Keratinocyte (primary cell): ENCODE data around the gene CLEC16A.

Experiments used
- EZH2 ChIP-seq: IDR thresholded peaks from one replicate; pipeline ENCODE4 v1.6.1; 2012; ENCODE audit warnings: inconsistent platforms, mild to moderate bottlenecking, low read length, moderate library complexity
- TF ChIP-seq, protein P1 (sequence below), 3 experiments: IDR thresholded peaks in 1 of 3; conservative IDR thresholded peaks in 1 of 3; optimal IDR thresholded peaks in 1 of 3; 2 replicates in 2 of 3; 3 replicates in 1 of 3; pipeline versions ENCODE3 to v1.5.1; 2011; ENCODE audit warnings: low read length in 3 of 3, mild to moderate bottlenecking in 3 of 3, moderate library complexity in 2 of 3, control low read depth in 1 of 3, inconsistent platforms in 1 of 3; ENCODE audit not compliant: insufficient read depth in 2 of 3; ENCODE audit errors: extremely low read depth in 1 of 3

DNA sequence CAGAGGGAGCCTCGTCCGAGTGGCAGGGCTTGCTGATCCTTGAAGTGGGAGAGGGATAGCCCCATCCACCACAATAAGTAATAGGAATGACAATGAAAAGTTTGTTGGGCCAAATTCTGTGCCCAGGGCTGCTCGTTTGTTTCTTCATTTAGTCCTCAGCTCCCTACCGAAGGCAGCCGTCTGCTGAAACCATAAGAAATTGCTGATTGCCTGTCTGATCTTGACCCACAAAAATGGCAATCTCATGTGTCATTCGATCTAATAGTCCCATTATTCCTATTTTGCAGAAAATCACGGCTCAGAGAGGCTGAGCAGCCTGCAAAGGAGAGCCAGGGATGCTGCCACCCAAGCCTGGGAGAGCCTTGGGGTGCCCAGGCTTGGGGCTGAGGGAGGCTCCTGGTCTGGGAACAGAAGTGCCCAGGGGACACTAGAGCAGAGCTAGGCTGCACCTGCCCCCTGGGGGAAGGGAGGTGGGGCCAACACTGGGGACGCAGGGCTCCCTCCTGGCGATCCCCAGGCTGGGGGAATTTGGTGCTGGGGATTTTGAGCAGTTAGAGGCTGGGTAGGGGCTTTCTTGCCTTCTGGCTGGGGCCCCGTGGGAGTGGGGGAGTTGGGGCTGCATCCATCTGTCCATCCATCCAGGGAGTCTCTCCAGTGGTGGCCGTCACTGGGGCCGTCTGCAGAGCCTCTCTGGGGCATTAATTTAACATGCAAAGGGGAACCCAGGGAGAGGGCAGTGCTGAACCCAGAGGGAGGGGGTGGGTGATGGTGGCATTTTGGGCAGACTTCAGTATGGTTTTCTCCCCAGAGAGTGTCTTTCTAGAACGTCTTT is 258.1 kb downstream of the CLEC16A start:
- TF ChIP-seq EZH2, result no peak
- TF ChIP-seq, protein P1, sequence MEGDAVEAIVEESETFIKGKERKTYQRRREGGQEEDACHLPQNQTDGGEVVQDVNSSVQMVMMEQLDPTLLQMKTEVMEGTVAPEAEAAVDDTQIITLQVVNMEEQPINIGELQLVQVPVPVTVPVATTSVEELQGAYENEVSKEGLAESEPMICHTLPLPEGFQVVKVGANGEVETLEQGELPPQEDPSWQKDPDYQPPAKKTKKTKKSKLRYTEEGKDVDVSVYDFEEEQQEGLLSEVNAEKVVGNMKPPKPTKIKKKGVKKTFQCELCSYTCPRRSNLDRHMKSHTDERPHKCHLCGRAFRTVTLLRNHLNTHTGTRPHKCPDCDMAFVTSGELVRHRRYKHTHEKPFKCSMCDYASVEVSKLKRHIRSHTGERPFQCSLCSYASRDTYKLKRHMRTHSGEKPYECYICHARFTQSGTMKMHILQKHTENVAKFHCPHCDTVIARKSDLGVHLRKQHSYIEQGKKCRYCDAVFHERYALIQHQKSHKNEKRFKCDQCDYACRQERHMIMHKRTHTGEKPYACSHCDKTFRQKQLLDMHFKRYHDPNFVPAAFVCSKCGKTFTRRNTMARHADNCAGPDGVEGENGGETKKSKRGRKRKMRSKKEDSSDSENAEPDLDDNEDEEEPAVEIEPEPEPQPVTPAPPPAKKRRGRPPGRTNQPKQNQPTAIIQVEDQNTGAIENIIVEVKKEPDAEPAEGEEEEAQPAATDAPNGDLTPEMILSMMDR (optimal IDR thresholded peaks at IDR 0.05 in 1 of 3, IDR thresholded peaks at IDR 0.05 in 1 of 3, conservative IDR thresholded peaks at IDR 0.05 in 1 of 3; ENCODE audit: extremely low read depth in 1 of 3, insufficient read depth in 2 of 3, low read length in 3 of 3), result no peak
